B cell (primary cell): ENCODE results near the gene HMBS. TPM values are rescaled to one million over a fixed set of nuclear protein-coding genes. Genes with fewer than 3 reads are reported as not detected.

Source experiments
- ATAC-seq: fragments of 200-7000 bp; cut with Tn5 transposase; one replicate; pipeline ENCODE4 v1.10.0; 2021; ENCODE audit warnings: low read depth, mild to moderate bottlenecking, moderate number of reproducible peaks, moderate library complexity
- CTCF ChIA-PET: fragments of 350-600 bp; sonication (Branson Sonifier 250); formaldehyde crosslinking; loops from one replicate; lab custom pipeline; 2021; ENCODE audit warnings: antibody characterized with exemption, inconsistent platforms; lab: Charles Lee
- POLR2A ChIA-PET: fragments of 350-600 bp; sonication (Branson Sonifier 250); formaldehyde crosslinking; loops from one replicate; lab custom pipeline; 2021; ENCODE audit warnings: antibody characterized with exemption; lab: Charles Lee
- DNase-seq: peaks from one replicate; pipeline ENCODE4 v3.0.0; 2013
- H2AFZ ChIP-seq: 2 replicates; pipeline ENCODE4 v1.6.1; 2012; ENCODE audit warnings: mild to moderate bottlenecking, low read depth, low read length; ENCODE audit not compliant: insufficient read depth, poor library complexity, severe bottlenecking
- H3K27ac ChIP-seq, 2 donors: 1 replicate in 1 of 2; 2 replicates in 1 of 2; pipeline ENCODE4 v1.5.1; 2012 to 2013; ENCODE audit warnings: low read length in 2 of 2, mild to moderate bottlenecking in 2 of 2, moderate library complexity in 1 of 2
- H3K27me3 ChIP-seq, 4 experiments: fragments of 200-600 bp in 1 of 4; sonication (generic) in 1 of 4; replicated peaks in 1 of 4; 1 replicate in 2 of 4; 2 replicates in 2 of 4; pipeline versions ENCODE4 v1.6.1 to v1.7.0; 2013 to 2016; ENCODE audit warnings: low read length in 3 of 4, mild to moderate bottlenecking in 2 of 4, mixed read lengths in 1 of 4, moderate library complexity in 1 of 4; ENCODE audit not compliant: insufficient read depth in 4 of 4, control insufficient read depth in 3 of 4; ENCODE audit errors: control extremely low read depth in 1 of 4
- H3K36me3 ChIP-seq, 2 experiments: replicated peaks in 1 of 2; 1 replicate in 1 of 2; 2 replicates in 1 of 2; pipeline versions ENCODE4 v1.6.1 to v1.7.1; 2013; ENCODE audit warnings: low read length in 1 of 2; ENCODE audit not compliant: insufficient read depth in 2 of 2, control insufficient read depth in 1 of 2; ENCODE audit errors: control extremely low read depth in 1 of 2, extremely low read depth in 1 of 2
- H3K4me1 ChIP-seq, 2 donors: fragments of 200-600 bp in 1 of 2; sonication (generic) in 1 of 2; 1 replicate in 1 of 2; 2 replicates in 1 of 2; pipeline versions ENCODE4 v1.5.1 to v1.6.1; 2013 to 2017; ENCODE audit warnings: low read length in 2 of 2; ENCODE audit not compliant: control insufficient read depth in 2 of 2, insufficient read depth in 2 of 2
- H3K4me2 ChIP-seq: replicated peaks from 2 replicates; pipeline ENCODE3; 2012; ENCODE audit warnings: mild to moderate bottlenecking, low read depth, low read length; ENCODE audit not compliant: poor library complexity, severe bottlenecking
- H3K4me3 ChIP-seq, 5 experiments: fragments of 200-600 bp in 1 of 5; sonication (generic) in 1 of 5; 1 replicate in 3 of 5; 2 replicates in 2 of 5; pipeline versions ENCODE4 v1.5.1 to v1.7.0; 2011 to 2016; ENCODE audit warnings: low read length in 4 of 5, mild to moderate bottlenecking in 4 of 5, low read depth in 2 of 5, control low read depth in 1 of 5, moderate library complexity in 1 of 5; ENCODE audit not compliant: insufficient read depth in 1 of 5; ENCODE audit errors: control extremely low read depth in 1 of 5, extremely low read depth in 1 of 5
- H3K79me2 ChIP-seq: fragments of 200-600 bp; sonication (generic); one replicate; pipeline ENCODE4 v1.6.0; 2016; ENCODE audit warnings: low read length; ENCODE audit not compliant: control insufficient read depth, insufficient read depth
- H3K9ac ChIP-seq: fragments of 200-600 bp; sonication (generic); 2 replicates; pipeline ENCODE4 v1.6.1; 2017; ENCODE audit warnings: mild to moderate bottlenecking, low read length, moderate library complexity
- H3K9me3 ChIP-seq, 3 donors: one replicate each; pipeline versions ENCODE4 v1.6.1 to v1.7.1; 2013; ENCODE audit warnings: low read length in 2 of 3; ENCODE audit not compliant: control insufficient read depth in 2 of 3, insufficient read depth in 1 of 3; ENCODE audit errors: control extremely low read depth in 1 of 3
- H4K20me1 ChIP-seq: 2 replicates; pipeline ENCODE4 v1.6.0; 2012; ENCODE audit warnings: mild to moderate bottlenecking, low read length; ENCODE audit not compliant: insufficient read depth, control insufficient read depth, poor library complexity, severe bottlenecking
- H3K27ac Mint-ChIP-seq: one replicate; pipeline ENCODE4 v1.8.0; 2021; ENCODE audit warnings: mixed read lengths
- H3K27me3 Mint-ChIP-seq: one replicate; pipeline ENCODE4 v1.8.0; 2021; ENCODE audit warnings: mixed read lengths
- H3K4me1 Mint-ChIP-seq: one replicate; pipeline ENCODE4 v1.8.0; 2021; ENCODE audit warnings: mixed read lengths
- H3K4me3 Mint-ChIP-seq: one replicate; pipeline ENCODE4 v1.8.0; 2021; ENCODE audit warnings: mixed read lengths
- H3K9me3 Mint-ChIP-seq: one replicate; pipeline ENCODE4 v1.8.0; 2022; ENCODE audit warnings: mixed read lengths; ENCODE audit not compliant: insufficient read depth
- CTCF ChIP-seq: fragments of 200-600 bp; IDR thresholded peaks from one replicate; pipeline ENCODE4 v1.8.0; 2022; ENCODE audit warnings: antibody characterized with exemption, mild to moderate bottlenecking
- EZH2 ChIP-seq: IDR thresholded peaks from 2 replicates; pipeline ENCODE4 v1.6.1; 2012; ENCODE audit warnings: borderline replicate concordance, low read depth, mild to moderate bottlenecking, moderate library complexity, low read length; ENCODE audit not compliant: insufficient read depth, poor library complexity, severe bottlenecking
- WGBS: methylation state at CpG from one replicate; pipeline ENCODE4 v1.1.5; 2013; ENCODE audit warnings: missing lambda C conversion rate; ENCODE audit not compliant: insufficient coverage; 5-methylcytosine and 5-hydroxymethylcytosine counted together
- intact Hi-C: fragments of 100-400 bp; cut with micrococcal nuclease; formaldehyde crosslinking; loops from one replicate; pipeline ENCODE4 v1.10.0; 2022
- polyA plus RNA-seq: library from polyadenylated mRNA; depleted of rRNA; stranded (reverse); fragments of >200 nt; gene quantifications from 2 replicates; pipeline ENCODE4 v1.2.3, GENCODE V29; 2012
- total RNA-seq, 2 donors: library from RNA; stranded (reverse); fragments of 120-200 nt in 1 of 2; gene quantifications; 1 replicate in 1 of 2; 2 replicates in 1 of 2; pipeline versions ENCODE4 v1.2.3 to v1.2.4, GENCODE V29; 2013 to 2022

Gene HMBS
- total and polyA plus RNA-seq, 2 donors (not counting 1 experiment from before 2014, with no cell fraction given), result 7.6 to 17.7 TPM

DNA sequence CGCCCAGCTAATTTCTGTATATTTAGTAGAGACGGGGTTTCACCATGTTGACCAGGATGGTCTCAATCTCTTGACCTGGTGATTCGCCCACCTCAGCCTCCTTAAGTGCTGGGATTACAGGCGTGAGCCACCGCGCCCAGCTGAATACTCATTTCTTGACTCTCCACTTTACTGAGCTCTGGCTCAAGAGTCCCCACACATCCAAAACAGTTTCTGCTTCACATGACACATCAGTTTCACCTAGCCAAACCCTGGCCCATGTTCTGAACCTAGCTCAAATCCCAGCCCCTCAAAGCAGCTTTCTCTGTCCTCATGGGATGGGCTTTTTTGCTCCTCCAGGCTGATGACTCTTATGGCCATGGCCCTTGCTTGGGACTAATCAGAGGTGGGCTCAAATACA is 37.5 kb upstream of the HMBS start:
- 83% methylated on average over 6 of the region's 6 CpGs for WGBS
- H3K27ac ChIP-seq, result no peak overlapping the region
- H4K20me1 ChIP-seq, result no peaks in the 10 kb centered on the region
- DNase-seq (no peak), ATAC-seq (no peak)
- H3K4me3 Mint-ChIP-seq, result no peak overlapping the region
- H3K9me3 Mint-ChIP-seq, result no peaks in the 10 kb centered on the region
- no peaks in the 10 kb centered on the region for H3K79me2 ChIP-seq
- H2AFZ ChIP-seq, result no peak overlapping the region
- no peaks in the 10 kb centered on the region for H3K9me3 ChIP-seq
- no peak for TF ChIP-seq EZH2
- TF ChIP-seq CTCF, result no peak
- peaks cover 11% of the 10 kb centered on the region for H3K4me1 Mint-ChIP-seq
- H3K4me2 ChIP-seq, result no peak overlapping the region
- H3K36me3 ChIP-seq, result peaks cover 0 to 48% of the 10 kb centered on the region in 2 experiments
- H3K9ac ChIP-seq, result no peak overlapping the region
- POLR2A ChIA-PET, result interaction anchor here (0.7 kb wide), 1 partner anchor 9 kb away, joined by 3 read pairs; no protein-coding TSS in a partner anchor
- no peak overlapping the region for H3K27ac Mint-ChIP-seq
- H3K4me3 ChIP-seq, result no peak overlapping the region
- H3K27me3 ChIP-seq, result no peaks in the 10 kb centered on the region
- CTCF ChIA-PET, result interaction anchor here (1.0 kb wide), 1 partner anchor 15 kb away, joined by 3 read pairs; no protein-coding TSS in a partner anchor
- H3K27me3 Mint-ChIP-seq, result no peaks in the 10 kb centered on the region
- H3K4me1 ChIP-seq, result peaks cover 9 to 10% of the 10 kb centered on the region in 2 donors
- intact Hi-C loops, result no loop called here

DNA sequence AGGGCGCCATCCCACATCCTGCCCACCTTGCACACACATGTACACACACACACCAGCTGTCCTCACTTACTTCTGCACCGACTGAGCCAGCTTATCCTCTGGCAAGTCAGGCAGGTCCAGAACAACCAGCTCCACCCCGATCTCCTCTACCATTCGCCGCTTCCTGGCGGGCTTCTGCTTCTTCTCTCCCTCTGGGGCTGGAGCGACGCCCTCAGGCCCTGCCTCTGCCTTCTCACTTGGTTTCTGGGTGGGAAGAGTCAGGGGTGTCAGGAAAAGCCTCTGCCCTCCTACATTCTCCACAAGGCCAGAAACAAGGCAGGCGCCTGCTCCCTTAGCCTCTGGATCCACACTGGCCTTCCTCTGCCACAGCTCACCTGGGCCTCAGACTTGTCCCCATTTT is 36.0 kb upstream of the HMBS start:
- no peak overlapping the region for H3K4me3 Mint-ChIP-seq
- intact Hi-C loops, result no loop called here

More for the DNA sequence above, 36.0 kb upstream of the HMBS start:
- POLR2A ChIA-PET, result interaction anchor here (0.6 kb wide), 1 partner anchor 8 kb away, joined by 5 read pairs; no protein-coding TSS in a partner anchor
- Histone ChIP-seq H3K36me3 (peaks cover 0 to 62% of the 10 kb centered on the region in 2 experiments), H2AFZ (no peak overlapping the region), H3K9ac (no peak overlapping the region), H3K27ac (no peak overlapping the region), H3K27me3 (no peaks in the 10 kb centered on the region), H3K4me2 (no peak overlapping the region), H3K4me1 (peaks cover 10 to 13% of the 10 kb centered on the region in 2 donors), H3K9me3 (no peaks in the 10 kb centered on the region), H3K79me2 (no peaks in the 10 kb centered on the region), H4K20me1 (no peaks in the 10 kb centered on the region), H3K4me3 (no peak overlapping the region)
- 67% methylated on average over 2 of the region's 9 CpGs for WGBS
- CTCF ChIA-PET, result no interaction called here
- Mint-ChIP-seq H3K27ac (no peak overlapping the region), H3K27me3 (no peaks in the 10 kb centered on the region), H3K4me1 (peaks cover 18% of the 10 kb centered on the region), H3K9me3 (no peaks in the 10 kb centered on the region)
- TF ChIP-seq CTCF (no peak), EZH2 (no peak)
- DNase-seq (no peak), ATAC-seq (no peak)
